Measurements from ENCODE around the gene PSMA4. TPM values are rescaled to one million over a fixed set of nuclear protein-coding genes. Genes with fewer than 3 reads are reported as not detected.

Gene PSMA4
- polyA plus RNA-seq, 1 of the 3 experiments (the other 2 are of a cell fraction): 212 TPM

- TF ChIP-seq MXI1 (IDR thresholded peaks at IDR 0.05; ENCODE audit: low read depth, low read length) (peak; percentile 100), JUND (IDR thresholded peaks at IDR 0.05) (no peak), RXRA (IDR thresholded peaks at IDR 0.05; ENCODE audit: borderline replicate concordance, low read depth) (peak; percentile 60; the same call in 1 of the 2 replicates), FOXM1 (IDR thresholded peaks at IDR 0.05; ENCODE audit: low read depth) (no peak), IRF3 (IDR thresholded peaks at IDR 0.05; ENCODE audit: low read depth, low read length) (peak; percentile 13; the same call in 1 of the 2 replicates), USF2 (IDR thresholded peaks at IDR 0.05; ENCODE audit: borderline replicate concordance, low read depth, low read length) (no peak), ELF1 (IDR thresholded peaks at IDR 0.05) (no peak), CHD2 (IDR thresholded peaks at IDR 0.05; ENCODE audit: low read length, partially characterized antibody) (peak; percentile 82), EZH2phosphoT487 (IDR thresholded peaks at IDR 0.05; ENCODE audit: borderline replicate concordance, low read depth) (no peak), TAF1 (IDR thresholded peaks at IDR 0.05; ENCODE audit: borderline replicate concordance, low read depth, low read length) (no peak)
Observed at GRCh38 chr15:78506971-78507830, 33.0 kb upstream of the PSMA4 start, which contains the start of gene HYKK (continued).

- Histone ChIP-seq H3K27me3 (ENCODE audit: insufficient read depth) (no peaks in the 10 kb centered on the region), H3K79me2 (ENCODE audit: insufficient read depth) (no peaks in the 10 kb centered on the region), H3K9me3 (no peaks in the 10 kb centered on the region), H4K20me1 (ENCODE audit: insufficient read depth) (no peaks in the 10 kb centered on the region), H3K4me1 (ENCODE audit: control insufficient read depth in 1 of 2, insufficient read depth in 2 of 2, low read depth in 1 of 2, low read length in 1 of 2) (peaks cover 3 to 8% of the 10 kb centered on the region in 2 experiments; a peak in 1 of 4 replicates), H3K9me2 (no peaks in the 10 kb centered on the region), H3K36me3 (replicated peaks in 1 of 2; ENCODE audit: control insufficient read depth in 1 of 2, insufficient read depth in 2 of 2, low read length in 1 of 2) (no peaks in the 10 kb centered on the region), H3K27ac (ENCODE audit: low read depth in 2 of 2, low read length in 1 of 2) (peak overlapping the region in 1 of 2 experiments; percentile 61; a peak in 2 of 4 replicates), H3F3A (replicated peaks; ENCODE audit: insufficient read depth) (peaks cover 14% of the 10 kb centered on the region), H3K4me2 (peak overlapping the region; percentile 72), H2AFZ (ENCODE audit: low read depth) (peak overlapping the region; percentile 96), H3K4me3 (ENCODE audit: low read depth in 2 of 2, low read length in 1 of 2) (peak overlapping the region; percentile 74 to 79), H3K9ac (peak overlapping the region; percentile 64; the same call in 1 of the 2 replicates)
- WGBS (ENCODE audit: low lambda C conversion rate): 5% methylated on average over 10 of the region's 13 CpGs
- ChIA-PET POLR2A (interaction anchor here (0.5 to 1.8 kb wide), 2 partner anchors 32 to 377 kb away, joined by 3 to 6 read pairs; partner anchors contain the start of gene PSMA4), CTCF (interaction anchor here (0.8 to 0.9 kb wide), 2 partner anchors 11 to 520 kb away, joined by 3 to 4 read pairs; no protein-coding TSS in a partner anchor)
- no peak for DNase-seq
- TF ChIP-seq FOSL2 (IDR thresholded peaks at IDR 0.05; ENCODE audit: borderline replicate concordance, low read depth) (no peak), NRF1 (IDR thresholded peaks at IDR 0.05; ENCODE audit: low read depth, low read length) (no peak), PBX3 (IDR thresholded peaks at IDR 0.05) (no peak), JUND (IDR thresholded peaks at IDR 0.05) (no peak), USF1 (IDR thresholded peaks at IDR 0.05; ENCODE audit: borderline replicate concordance, low read depth) (no peak), NFIC (IDR thresholded peaks at IDR 0.05; ENCODE audit: borderline replicate concordance) (no peak), GATA2 (CRISPR knock-in tag; IDR thresholded peaks at IDR 0.05) (no peak), SMC3 (IDR thresholded peaks at IDR 0.05; ENCODE audit: low read depth, low read length) (no peak), USF2 (IDR thresholded peaks at IDR 0.05; ENCODE audit: borderline replicate concordance, low read depth, low read length) (no peak), RAD21 (IDR thresholded peaks at IDR 0.05; ENCODE audit: low read length) (no peak), GABPA (IDR thresholded peaks at IDR 0.05; ENCODE audit: low read depth) (no peak), CTCF (IDR thresholded peaks at IDR 0.05) (no peak), MXI1 (IDR thresholded peaks at IDR 0.05; ENCODE audit: low read depth, low read length) (no peak), ZBTB33 (IDR thresholded peaks at IDR 0.05; ENCODE audit: borderline replicate concordance, low read depth) (no peak)
Observed at GRCh38 chr15:78507831-78508160, 32.4 kb upstream of the PSMA4 start.

Data from SK-N-SH (cell line).